Loucy (cell line): ENCODE measurements around the gene NEO1.
"Not testable (repeated sequence)": the region's sequence is repeated elsewhere in the genome, so short reads cannot be mapped to it uniquely, and the experiment has no call there.

ENCODE experiments used
- H2AFZ ChIP-seq: fragments of 200-600 bp; sonication (generic); 2 replicates; pipeline ENCODE4 v1.6.0; 2016; ENCODE audit warnings: antibody characterized with exemption, mild to moderate bottlenecking, low read length, moderate library complexity
- H3F3A ChIP-seq: fragments of 200-600 bp; 2 replicates; pipeline ENCODE4 v1.6.0; 2016; ENCODE audit warnings: antibody characterized with exemption, low read depth, mild to moderate bottlenecking
- H3K27me3 ChIP-seq: fragments of 200-600 bp; sonication (generic); 2 replicates; pipeline ENCODE4 v1.6.1; 2014; ENCODE audit warnings: low read length, mild to moderate bottlenecking; ENCODE audit not compliant: insufficient read depth, poor library complexity, severe bottlenecking
- H3K36me3 ChIP-seq: fragments of 200-600 bp; sonication (generic); 2 replicates; pipeline ENCODE4 v1.6.1; 2016; ENCODE audit warnings: low read length; ENCODE audit not compliant: insufficient read depth
- H3K4me1 ChIP-seq: fragments of 200-600 bp; sonication (generic); 2 replicates; pipeline ENCODE4 v1.5.1; 2014; ENCODE audit warnings: low read length, mild to moderate bottlenecking; ENCODE audit not compliant: insufficient read depth, poor library complexity, severe bottlenecking
- H3K4me2 ChIP-seq: fragments of 200-600 bp; sonication (generic); 2 replicates; pipeline ENCODE4 v1.6.0; 2014; ENCODE audit warnings: antibody characterized with exemption, low read length, low read depth, mild to moderate bottlenecking; ENCODE audit not compliant: poor library complexity, severe bottlenecking
- H3K4me3 ChIP-seq: fragments of 200-600 bp; sonication (generic); 2 replicates; pipeline ENCODE4 v1.5.1; 2014; ENCODE audit warnings: low read length, mild to moderate bottlenecking, mixed read lengths; ENCODE audit not compliant: poor library complexity, severe bottlenecking
- H3K79me2 ChIP-seq: fragments of 200-600 bp; sonication (generic); 2 replicates; pipeline ENCODE4 v1.6.1; 2014; ENCODE audit warnings: low read length; ENCODE audit not compliant: insufficient read depth
- H3K9ac ChIP-seq: fragments of 200-600 bp; sonication (generic); 2 replicates; pipeline ENCODE4 v1.6.0; 2014; ENCODE audit warnings: mild to moderate bottlenecking, low read depth, low read length, moderate library complexity; ENCODE audit not compliant: poor library complexity, severe bottlenecking
- H3K9me2 ChIP-seq: fragments of 200-600 bp; sonication (generic); replicated peaks from 2 replicates; pipeline ENCODE4 v1.6.1; 2016; ENCODE audit warnings: low read depth, low read length, mixed read lengths
- H3K9me3 ChIP-seq: fragments of 200-600 bp; sonication (generic); 2 replicates; pipeline ENCODE4 v1.6.1; 2014; ENCODE audit warnings: mild to moderate bottlenecking, antibody characterized with exemption, low read length, low read depth; ENCODE audit not compliant: insufficient read depth
- H4K20me1 ChIP-seq: fragments of 200-600 bp; sonication (generic); 2 replicates; pipeline ENCODE4 v1.6.0; 2014; ENCODE audit warnings: antibody characterized with exemption, low read length, mild to moderate bottlenecking; ENCODE audit not compliant: insufficient read depth, poor library complexity, severe bottlenecking
- CTCF ChIP-seq: fragments of 200-600 bp; sonication (generic); conservative IDR thresholded peaks from 2 replicates; pipeline ENCODE4 v1.5.1; 2014; ENCODE audit warnings: mild to moderate bottlenecking, antibody characterized with exemption, low read length
- EZH2phosphoT487 ChIP-seq: fragments of 200-600 bp; IDR thresholded peaks from 2 replicates; pipeline ENCODE4 v1.6.1; 2018; ENCODE audit warnings: antibody characterized with exemption, mild to moderate bottlenecking, moderate library complexity, borderline replicate concordance

The NEO1 gene

GRCh38 chr15:73161546-73161945, 109.3 kb downstream of the NEO1 start:
- Histone ChIP-seq H3K27me3 (no peaks in the 10 kb centered on the region), H3K9me2 (no peaks in the 10 kb centered on the region), H4K20me1 (no peaks in the 10 kb centered on the region), H3K9ac (no peak overlapping the region), H3K4me3 (no peak overlapping the region), H3K9me3 (no peaks in the 10 kb centered on the region), H3K4me2 (no peak overlapping the region), H3K79me2 (no peaks in the 10 kb centered on the region), H3K4me1 (no peaks in the 10 kb centered on the region), H3F3A (no peaks in the 10 kb centered on the region), H2AFZ (no peak overlapping the region), H3K36me3 (no peaks in the 10 kb centered on the region)
- TF ChIP-seq CTCF (no peak), EZH2phosphoT487 (no peak)

GRCh38 chr15:73165435-73165834, 113.2 kb downstream of the NEO1 start:
- no peaks in the 10 kb centered on the region for H4K20me1 ChIP-seq
- no peaks in the 10 kb centered on the region for H3K9me2 ChIP-seq
- H3K9ac ChIP-seq, result no peak overlapping the region
- no peak overlapping the region for H3K4me2 ChIP-seq
- H3K27me3 ChIP-seq, result no peaks in the 10 kb centered on the region
- no peaks in the 10 kb centered on the region for H3K4me1 ChIP-seq
- TF ChIP-seq CTCF, result no peak
- TF ChIP-seq EZH2phosphoT487, result no peak
- no peaks in the 10 kb centered on the region for H3K79me2 ChIP-seq
- no peaks in the 10 kb centered on the region for H3F3A ChIP-seq
- H3K9me3 ChIP-seq, result no peaks in the 10 kb centered on the region
- H2AFZ ChIP-seq, result no peak overlapping the region
- H3K36me3 ChIP-seq, result no peaks in the 10 kb centered on the region
- H3K4me3 ChIP-seq, result no peak overlapping the region

- Histone ChIP-seq H3K4me2 (no peak overlapping the region), H3K9ac (no peak overlapping the region), H3F3A (no peaks in the 10 kb centered on the region), H3K9me2 (no peaks in the 10 kb centered on the region), H2AFZ (no peak overlapping the region), H3K4me1 (no peaks in the 10 kb centered on the region), H3K36me3 (no peaks in the 10 kb centered on the region), H3K4me3 (no peak overlapping the region), H3K9me3 (no peaks in the 10 kb centered on the region), H3K27me3 (no peaks in the 10 kb centered on the region), H3K79me2 (no peaks in the 10 kb centered on the region), H4K20me1 (no peaks in the 10 kb centered on the region)
- TF ChIP-seq CTCF (no peak), EZH2phosphoT487 (no peak)
These were observed 113.6 kb downstream of the NEO1 start for GRCh38 chr15:73165844-73166243.

- not testable (repeated sequence) for H3K9me2 ChIP-seq, H3K79me2 ChIP-seq, H3K4me2 ChIP-seq, H4K20me1 ChIP-seq, H3F3A ChIP-seq, H3K9me3 ChIP-seq, H3K27me3 ChIP-seq, H3K4me3 ChIP-seq, H3K9ac ChIP-seq, H3K36me3 ChIP-seq, H3K4me1 ChIP-seq, H2AFZ ChIP-seq
These were observed 114.4 kb downstream of the NEO1 start for GRCh38 chr15:73166711-73167110.
